Glutamatergic neuron (in vitro differentiated cells): ENCODE data around the gene ZNF853. TPM values are rescaled to one million over a fixed set of nuclear protein-coding genes. Genes with fewer than 3 reads are reported as not detected.

Source experiments
- DNase-seq: peaks from one replicate; pipeline ENCODE4 v3.0.0; 2022
- H3K27ac Mint-ChIP-seq: one replicate; pipeline ENCODE4 v1.8.0; 2020; ENCODE audit warnings: mild to moderate bottlenecking, mixed read lengths, inconsistent platforms; ENCODE audit not compliant: unreplicated experiment
- H3K27me3 Mint-ChIP-seq: one replicate; pipeline ENCODE4 v1.8.0; 2020; ENCODE audit warnings: mild to moderate bottlenecking, moderate library complexity, mixed read lengths, inconsistent platforms; ENCODE audit not compliant: unreplicated experiment
- H3K36me3 Mint-ChIP-seq: one replicate; pipeline ENCODE4 v1.8.0; 2020; ENCODE audit warnings: mild to moderate bottlenecking, mixed read lengths, inconsistent platforms; ENCODE audit not compliant: unreplicated experiment
- H3K4me1 Mint-ChIP-seq: one replicate; pipeline ENCODE4 v1.8.0; 2020; ENCODE audit warnings: mild to moderate bottlenecking, low read depth, mixed read lengths, inconsistent platforms; ENCODE audit not compliant: unreplicated experiment
- H3K4me3 Mint-ChIP-seq: one replicate; pipeline ENCODE4 v1.8.0; 2020; ENCODE audit warnings: mild to moderate bottlenecking, mixed read lengths, inconsistent platforms; ENCODE audit not compliant: unreplicated experiment
- H3K9me3 Mint-ChIP-seq: one replicate; pipeline ENCODE4 v1.8.0; 2020; ENCODE audit warnings: mild to moderate bottlenecking, moderate library complexity, mixed read lengths, inconsistent platforms; ENCODE audit not compliant: unreplicated experiment
- total RNA-seq: library from RNA; stranded (reverse); fragmentation: NEBNext Ultra II Directional; extraction: Animal tissue kit (Norgen Biotek cat#: 25700); gene quantifications from one replicate; pipeline ENCODE4 v1.2.1, GENCODE V29; 2021; ENCODE audit not compliant: unreplicated experiment
- TF ChIP-seq, protein P1 (sequence below): fragments of 200-600 bp; sonication (generic); IDR thresholded peaks from one replicate; pipeline ENCODE4 v1.5.0; 2021; ENCODE audit not compliant: partially characterized antibody, unreplicated experiment

Gene ZNF853
- total RNA-seq, 1 donor from 2014 or later, result 5.5 TPM

DNA sequence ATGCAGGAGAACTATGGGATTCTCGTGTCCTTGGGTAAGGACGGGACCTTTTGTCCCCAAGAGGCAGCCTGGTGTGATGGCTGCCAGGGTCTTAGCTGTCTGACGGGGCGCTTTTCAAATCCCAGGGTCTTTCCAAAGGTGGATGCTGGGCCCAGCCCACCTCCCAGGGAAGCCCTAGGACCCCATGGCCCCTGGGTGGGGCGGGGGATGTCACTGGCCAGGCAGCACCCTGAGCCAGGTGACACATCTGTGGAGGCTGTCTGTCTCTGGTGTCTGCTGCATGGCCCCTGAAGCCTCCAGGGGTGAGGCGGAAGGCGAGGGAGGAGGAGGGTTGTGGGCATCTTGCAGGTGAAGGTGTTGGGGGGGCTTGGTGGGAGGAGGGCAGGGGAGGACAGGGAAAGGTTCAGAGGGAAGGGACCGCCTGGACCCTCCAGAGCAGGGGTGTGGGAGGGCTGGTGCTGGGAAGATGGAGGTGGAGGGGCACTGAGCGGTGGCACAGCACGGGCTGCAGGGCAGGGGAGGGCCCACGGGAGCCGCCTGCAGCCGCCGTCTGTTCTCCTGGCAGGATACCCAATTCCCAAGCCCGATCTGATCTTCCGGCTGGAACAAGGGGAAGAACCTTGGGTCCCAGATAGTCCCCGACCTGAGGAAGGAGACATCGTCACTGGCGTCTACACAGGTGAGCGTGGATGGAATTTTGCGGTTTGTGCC lies 28.7 kb downstream of the ZNF853 start:
- no peak overlapping the region for H3K4me3 Mint-ChIP-seq
- peaks cover 12% of the 10 kb centered on the region for H3K27me3 Mint-ChIP-seq

DNA sequence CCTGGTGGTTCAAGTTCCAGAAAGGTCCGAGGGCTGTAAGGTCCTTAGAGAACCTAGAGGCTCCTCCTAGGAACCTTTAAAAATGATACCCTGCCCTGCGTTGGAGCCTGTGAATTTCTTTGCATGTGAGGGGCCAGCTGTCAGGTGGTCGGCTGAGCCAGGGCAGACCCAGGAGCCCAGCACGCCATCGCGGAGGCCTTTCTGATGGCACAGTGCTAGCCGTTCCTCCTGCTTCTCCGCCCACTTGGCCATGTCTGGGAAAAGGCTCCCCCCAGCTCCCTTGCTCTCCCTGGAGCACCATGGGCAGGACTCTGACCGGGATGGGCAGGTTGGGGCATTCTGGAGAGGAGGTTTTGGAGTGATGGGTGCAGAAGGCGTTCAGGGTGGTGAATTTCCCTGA lies 29.3 kb downstream of the ZNF853 start:
- H3K27ac Mint-ChIP-seq, result no peak overlapping the region

More for the DNA sequence above, 28.7 kb downstream of the ZNF853 start:
- H3K36me3 Mint-ChIP-seq, result no peaks in the 10 kb centered on the region
- DNase-seq, result no peak
- no peak overlapping the region for H3K27ac Mint-ChIP-seq
- TF ChIP-seq, protein P1, sequence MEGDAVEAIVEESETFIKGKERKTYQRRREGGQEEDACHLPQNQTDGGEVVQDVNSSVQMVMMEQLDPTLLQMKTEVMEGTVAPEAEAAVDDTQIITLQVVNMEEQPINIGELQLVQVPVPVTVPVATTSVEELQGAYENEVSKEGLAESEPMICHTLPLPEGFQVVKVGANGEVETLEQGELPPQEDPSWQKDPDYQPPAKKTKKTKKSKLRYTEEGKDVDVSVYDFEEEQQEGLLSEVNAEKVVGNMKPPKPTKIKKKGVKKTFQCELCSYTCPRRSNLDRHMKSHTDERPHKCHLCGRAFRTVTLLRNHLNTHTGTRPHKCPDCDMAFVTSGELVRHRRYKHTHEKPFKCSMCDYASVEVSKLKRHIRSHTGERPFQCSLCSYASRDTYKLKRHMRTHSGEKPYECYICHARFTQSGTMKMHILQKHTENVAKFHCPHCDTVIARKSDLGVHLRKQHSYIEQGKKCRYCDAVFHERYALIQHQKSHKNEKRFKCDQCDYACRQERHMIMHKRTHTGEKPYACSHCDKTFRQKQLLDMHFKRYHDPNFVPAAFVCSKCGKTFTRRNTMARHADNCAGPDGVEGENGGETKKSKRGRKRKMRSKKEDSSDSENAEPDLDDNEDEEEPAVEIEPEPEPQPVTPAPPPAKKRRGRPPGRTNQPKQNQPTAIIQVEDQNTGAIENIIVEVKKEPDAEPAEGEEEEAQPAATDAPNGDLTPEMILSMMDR, result no peak
- peaks cover 3% of the 10 kb centered on the region for H3K4me1 Mint-ChIP-seq
- H3K9me3 Mint-ChIP-seq, result peaks cover 1% of the 10 kb centered on the region

DNA sequence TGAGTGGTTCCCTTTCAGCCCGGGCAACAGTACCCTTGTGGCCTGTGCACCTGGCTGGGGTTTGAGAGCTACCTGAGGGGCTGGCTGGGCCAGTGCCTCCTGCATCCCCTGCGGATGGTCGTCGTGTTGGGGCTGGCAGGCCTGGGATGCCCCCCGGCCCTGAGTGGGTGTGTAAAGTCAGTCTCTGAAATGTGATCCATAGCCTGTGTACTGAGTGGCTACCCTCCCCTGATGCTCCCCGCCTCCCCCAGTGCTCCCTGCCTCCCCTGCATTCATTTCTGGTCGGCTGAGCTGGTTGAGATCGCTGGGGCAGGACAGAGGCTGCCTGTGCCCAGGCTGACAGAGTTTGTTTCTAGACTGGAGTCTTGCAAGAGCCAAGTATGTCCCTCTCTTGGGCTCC lies 31.1 kb downstream of the ZNF853 start:
- TF ChIP-seq, protein P1, result no peak
- peaks cover 11% of the 10 kb centered on the region for H3K9me3 Mint-ChIP-seq
- H3K4me3 Mint-ChIP-seq, result no peak overlapping the region
- no peaks in the 10 kb centered on the region for H3K4me1 Mint-ChIP-seq
- no peak overlapping the region for H3K27ac Mint-ChIP-seq
- peaks cover 13% of the 10 kb centered on the region for H3K27me3 Mint-ChIP-seq
- peaks cover 7% of the 10 kb centered on the region for H3K36me3 Mint-ChIP-seq
- no peak for DNase-seq

More for the DNA sequence above, 29.3 kb downstream of the ZNF853 start:
- Mint-ChIP-seq H3K36me3 (no peaks in the 10 kb centered on the region), H3K4me1 (peaks cover 3% of the 10 kb centered on the region), H3K9me3 (peaks cover 1% of the 10 kb centered on the region), H3K4me3 (no peak overlapping the region), H3K27me3 (peaks cover 8% of the 10 kb centered on the region)
- no peak for DNase-seq
- TF ChIP-seq, protein P1, result no peak

DNA sequence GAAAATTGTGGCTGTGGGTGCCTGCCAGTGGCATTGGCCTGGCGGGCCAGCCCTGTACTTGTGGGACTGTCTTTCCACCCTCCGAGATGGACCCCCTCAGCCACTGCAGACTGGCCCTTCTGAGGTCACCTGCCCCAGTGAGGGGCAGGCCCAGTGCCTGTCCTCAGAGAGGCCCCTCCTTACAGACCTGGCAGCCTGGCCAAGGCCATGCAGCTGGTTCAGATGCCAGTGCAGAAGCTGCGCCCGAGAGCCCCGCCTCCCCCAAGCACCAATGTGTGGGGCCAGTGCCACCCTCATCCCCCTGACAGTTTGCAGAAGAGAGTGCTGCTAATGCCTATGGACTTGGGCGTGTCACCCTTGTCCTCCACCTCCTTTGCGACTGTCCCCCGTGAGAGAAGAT lies 31.7 kb downstream of the ZNF853 start:
- H3K4me3 Mint-ChIP-seq, result no peak overlapping the region
- peaks cover 12% of the 10 kb centered on the region for H3K9me3 Mint-ChIP-seq
- no peaks in the 10 kb centered on the region for H3K4me1 Mint-ChIP-seq
- H3K27ac Mint-ChIP-seq, result no peak overlapping the region
- peaks cover 10% of the 10 kb centered on the region for H3K27me3 Mint-ChIP-seq
- peaks cover 7% of the 10 kb centered on the region for H3K36me3 Mint-ChIP-seq
- no peak for DNase-seq
- TF ChIP-seq, protein P1, result no peak

DNA sequence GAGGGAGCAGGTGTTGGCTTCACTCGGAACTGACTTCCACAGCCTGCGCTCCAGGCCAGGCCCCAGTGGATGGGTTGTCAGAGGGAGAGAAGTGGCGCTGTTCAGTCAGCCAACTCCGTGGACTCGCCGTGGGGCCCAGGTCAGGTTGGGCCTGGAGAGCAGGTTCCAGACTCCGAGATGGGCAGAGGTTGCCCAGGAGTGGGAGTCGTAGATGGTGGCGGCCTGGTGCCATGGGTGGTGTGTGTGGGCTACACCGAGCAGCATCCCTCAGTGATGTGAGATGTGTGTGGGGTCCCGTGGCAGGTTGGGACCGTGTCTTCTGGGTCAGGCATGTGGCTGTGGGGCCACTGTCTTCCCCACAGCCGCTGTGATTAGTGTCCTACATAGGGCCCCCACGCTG lies 32.1 kb downstream of the ZNF853 start:
- H3K36me3 Mint-ChIP-seq, result peaks cover 7% of the 10 kb centered on the region
- H3K9me3 Mint-ChIP-seq, result peaks cover 13% of the 10 kb centered on the region
- H3K4me3 Mint-ChIP-seq, result no peak overlapping the region
- H3K27me3 Mint-ChIP-seq, result peaks cover 10% of the 10 kb centered on the region
- H3K4me1 Mint-ChIP-seq, result no peaks in the 10 kb centered on the region
- TF ChIP-seq, protein P1, result no peak
- DNase-seq, result no peak
- H3K27ac Mint-ChIP-seq, result no peak overlapping the region
